Measurements from ENCODE around the gene PLCB4. TPM values are rescaled to one million over a fixed set of nuclear protein-coding genes. Genes with fewer than 3 reads are reported as not detected.

The PLCB4 gene
- total RNA-seq, 1 donor: 4.1 TPM

DNA sequence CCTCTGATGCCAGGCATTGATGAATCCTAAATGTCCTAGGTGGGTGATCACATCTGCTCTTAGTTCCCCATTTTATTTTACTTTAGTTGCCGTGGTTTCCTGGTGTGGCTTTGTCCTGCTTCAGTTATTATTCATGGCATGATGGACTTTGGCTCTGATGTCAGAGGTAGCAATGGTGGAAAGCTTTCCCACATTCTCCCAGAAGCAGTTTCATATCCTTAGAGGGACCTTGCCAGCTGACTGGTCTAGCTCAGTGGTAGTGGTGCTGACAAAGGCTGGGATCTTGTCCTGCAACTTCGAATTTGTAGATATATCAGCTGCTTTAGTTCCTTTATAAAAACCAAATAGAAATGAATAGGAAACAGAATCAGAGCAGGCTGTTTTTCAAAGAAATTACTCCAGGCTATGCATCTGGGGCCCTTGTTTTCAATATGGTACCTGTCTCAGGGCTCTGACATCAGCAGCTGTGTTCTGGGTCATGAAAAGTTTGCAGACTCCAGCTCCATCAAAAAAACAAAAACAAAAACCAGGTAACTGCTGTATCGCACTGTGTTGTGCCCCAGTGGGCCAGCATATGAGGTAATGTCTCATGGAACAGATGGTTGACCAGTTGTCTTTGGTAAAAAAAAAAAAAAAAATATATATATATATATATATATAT lies 133.7 kb downstream of the PLCB4 start:
- no peak overlapping the region for H3K4me3 ChIP-seq (ENCODE audit: low read depth, low read length)
- TF ChIP-seq, protein P1, sequence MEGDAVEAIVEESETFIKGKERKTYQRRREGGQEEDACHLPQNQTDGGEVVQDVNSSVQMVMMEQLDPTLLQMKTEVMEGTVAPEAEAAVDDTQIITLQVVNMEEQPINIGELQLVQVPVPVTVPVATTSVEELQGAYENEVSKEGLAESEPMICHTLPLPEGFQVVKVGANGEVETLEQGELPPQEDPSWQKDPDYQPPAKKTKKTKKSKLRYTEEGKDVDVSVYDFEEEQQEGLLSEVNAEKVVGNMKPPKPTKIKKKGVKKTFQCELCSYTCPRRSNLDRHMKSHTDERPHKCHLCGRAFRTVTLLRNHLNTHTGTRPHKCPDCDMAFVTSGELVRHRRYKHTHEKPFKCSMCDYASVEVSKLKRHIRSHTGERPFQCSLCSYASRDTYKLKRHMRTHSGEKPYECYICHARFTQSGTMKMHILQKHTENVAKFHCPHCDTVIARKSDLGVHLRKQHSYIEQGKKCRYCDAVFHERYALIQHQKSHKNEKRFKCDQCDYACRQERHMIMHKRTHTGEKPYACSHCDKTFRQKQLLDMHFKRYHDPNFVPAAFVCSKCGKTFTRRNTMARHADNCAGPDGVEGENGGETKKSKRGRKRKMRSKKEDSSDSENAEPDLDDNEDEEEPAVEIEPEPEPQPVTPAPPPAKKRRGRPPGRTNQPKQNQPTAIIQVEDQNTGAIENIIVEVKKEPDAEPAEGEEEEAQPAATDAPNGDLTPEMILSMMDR (IDR thresholded peaks at IDR 0.05; ENCODE audit: insufficient read depth, low read length): no peak
- DNase-seq (ENCODE audit: low read depth): no peak

GRCh38 chr20:9203081-9203447 lies 134.2 kb downstream of the PLCB4 start:
- no peak overlapping the region for H3K4me3 ChIP-seq (ENCODE audit: low read depth, low read length)
- TF ChIP-seq, protein P1 (IDR thresholded peaks at IDR 0.05; ENCODE audit: insufficient read depth, low read length): no peak
- no peak for DNase-seq (ENCODE audit: low read depth)

DNA sequence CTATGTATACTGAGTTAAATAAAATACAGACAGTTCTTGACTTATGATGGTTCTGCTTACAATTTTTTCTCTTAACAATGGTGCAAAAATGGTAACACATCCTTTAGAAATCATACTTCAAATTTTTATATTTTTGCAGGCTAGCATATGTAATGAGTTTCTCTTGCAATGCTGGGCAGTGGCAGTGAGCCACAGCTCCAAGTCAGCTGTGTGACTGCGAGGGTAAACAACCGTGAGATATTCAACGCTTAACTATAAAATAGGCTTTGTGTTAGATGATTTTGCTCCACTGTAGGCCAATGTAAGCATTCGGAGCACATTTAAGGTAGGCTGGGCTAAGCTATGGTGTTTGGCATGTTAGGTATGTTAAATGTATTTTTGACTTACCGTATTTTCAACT lies 136.1 kb downstream of the PLCB4 start:
- no peak for DNase-seq (ENCODE audit: low read depth)
- H3K4me3 ChIP-seq (ENCODE audit: low read depth, low read length): no peak overlapping the region
- TF ChIP-seq, protein P1 (IDR thresholded peaks at IDR 0.05; ENCODE audit: insufficient read depth, low read length): no peak

DNA sequence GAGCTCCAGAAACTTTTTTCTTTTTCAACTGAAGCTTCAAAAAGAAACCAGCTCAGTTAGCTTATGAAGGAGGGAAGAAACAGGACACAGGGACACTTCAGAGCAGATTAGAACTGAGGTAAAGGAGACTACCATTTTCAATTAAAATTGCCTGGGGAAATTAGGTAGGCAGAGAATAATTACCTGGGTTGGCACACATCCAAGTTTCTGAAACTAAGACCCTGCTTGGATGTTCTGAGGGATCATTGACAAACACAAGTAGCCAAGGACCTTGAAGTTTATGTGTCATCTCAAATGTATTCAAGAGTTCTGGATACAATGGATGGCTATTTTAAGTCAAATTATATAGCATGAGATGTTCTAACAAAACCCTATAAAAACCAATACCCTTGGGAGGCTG lies 137.6 kb downstream of the PLCB4 start:
- TF ChIP-seq, protein P1 (IDR thresholded peaks at IDR 0.05; ENCODE audit: insufficient read depth, low read length): no peak
- no peak overlapping the region for H3K4me3 ChIP-seq (ENCODE audit: low read depth, low read length)

DNA sequence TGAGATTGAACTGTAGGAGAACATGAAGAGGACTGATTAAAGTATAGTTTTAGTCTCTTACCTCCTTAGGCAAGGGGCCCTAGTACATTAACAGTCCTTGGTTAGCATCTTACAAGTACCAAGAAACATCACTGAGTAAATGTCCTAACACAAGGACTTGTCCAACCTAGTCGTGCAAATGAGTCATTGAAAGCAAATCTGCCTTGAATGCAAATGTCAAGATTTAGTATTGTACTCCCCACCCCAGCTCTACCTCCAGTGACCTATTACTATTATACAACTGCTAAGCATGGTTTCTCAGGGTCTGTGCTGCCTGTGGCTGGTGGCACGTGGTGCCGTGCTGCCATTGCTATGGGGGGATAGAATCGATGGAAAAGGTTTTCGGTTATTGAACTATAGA lies 138.4 kb downstream of the PLCB4 start:
- DNase-seq (ENCODE audit: low read depth): no peak
- TF ChIP-seq, protein P1 (IDR thresholded peaks at IDR 0.05; ENCODE audit: insufficient read depth, low read length): no peak
- no peak overlapping the region for H3K4me3 ChIP-seq (ENCODE audit: low read depth, low read length)

More for the DNA sequence above, 137.6 kb downstream of the PLCB4 start:
- DNase-seq (ENCODE audit: low read depth): no peak

DNA sequence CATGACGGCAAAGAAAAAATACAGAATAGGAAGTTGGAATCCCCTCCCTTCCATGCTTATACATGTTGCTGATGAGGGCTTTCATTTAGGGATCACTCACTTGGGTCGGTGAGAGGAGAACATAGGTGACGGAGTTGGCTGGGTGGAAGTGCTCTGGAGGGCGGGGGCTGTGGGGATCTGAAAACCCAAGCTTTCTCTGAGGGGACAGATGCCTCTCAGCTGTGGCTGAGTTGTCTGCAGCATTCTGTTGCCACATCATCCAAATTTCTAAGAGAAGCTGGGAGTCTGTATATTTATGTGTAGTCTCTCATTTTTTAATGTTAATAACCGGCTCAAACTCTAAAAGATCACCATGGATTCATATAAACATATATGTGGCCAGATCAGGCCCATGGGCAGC lies 141.5 kb downstream of the PLCB4 start:
- no peak for DNase-seq (ENCODE audit: low read depth)
- no peak overlapping the region for H3K4me3 ChIP-seq (ENCODE audit: low read depth, low read length)
- TF ChIP-seq, protein P1 (IDR thresholded peaks at IDR 0.05; ENCODE audit: insufficient read depth, low read length): no peak

All from fibroblast of the aortic adventitia (primary cell).